SU-DHL-6 (cell line): Measurements from ENCODE around the gene CACNB2.

ENCODE experiments used
- EZH2phosphoT487 ChIP-seq: fragments of 200-600 bp; sonication (generic), shearing (Covaris generic); conservative IDR thresholded peaks from 2 replicates; pipeline ENCODE4 v1.6.1; 2018; ENCODE audit warnings: mild to moderate bottlenecking, antibody characterized with exemption, low read length, moderate library complexity, mixed read lengths
- TF ChIP-seq, protein P1 (sequence below): fragments of 200-600 bp; sonication (generic); IDR thresholded peaks from one replicate; pipeline ENCODE4 v1.5.1; 2017; ENCODE audit warnings: antibody characterized with exemption, mild to moderate bottlenecking, low read length, moderate library complexity; ENCODE audit not compliant: insufficient read depth, poor library complexity, severe bottlenecking

- TF ChIP-seq, protein P1, sequence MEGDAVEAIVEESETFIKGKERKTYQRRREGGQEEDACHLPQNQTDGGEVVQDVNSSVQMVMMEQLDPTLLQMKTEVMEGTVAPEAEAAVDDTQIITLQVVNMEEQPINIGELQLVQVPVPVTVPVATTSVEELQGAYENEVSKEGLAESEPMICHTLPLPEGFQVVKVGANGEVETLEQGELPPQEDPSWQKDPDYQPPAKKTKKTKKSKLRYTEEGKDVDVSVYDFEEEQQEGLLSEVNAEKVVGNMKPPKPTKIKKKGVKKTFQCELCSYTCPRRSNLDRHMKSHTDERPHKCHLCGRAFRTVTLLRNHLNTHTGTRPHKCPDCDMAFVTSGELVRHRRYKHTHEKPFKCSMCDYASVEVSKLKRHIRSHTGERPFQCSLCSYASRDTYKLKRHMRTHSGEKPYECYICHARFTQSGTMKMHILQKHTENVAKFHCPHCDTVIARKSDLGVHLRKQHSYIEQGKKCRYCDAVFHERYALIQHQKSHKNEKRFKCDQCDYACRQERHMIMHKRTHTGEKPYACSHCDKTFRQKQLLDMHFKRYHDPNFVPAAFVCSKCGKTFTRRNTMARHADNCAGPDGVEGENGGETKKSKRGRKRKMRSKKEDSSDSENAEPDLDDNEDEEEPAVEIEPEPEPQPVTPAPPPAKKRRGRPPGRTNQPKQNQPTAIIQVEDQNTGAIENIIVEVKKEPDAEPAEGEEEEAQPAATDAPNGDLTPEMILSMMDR: no peak
- TF ChIP-seq EZH2phosphoT487: no peak
Measured at GRCh38 chr10:18469125-18469524, 328.9 kb downstream of the CACNB2 start.
